Astrocyte of the spinal cord (primary cell): ENCODE results near the gene SCMH1.
"Not testable (repeated sequence)": the region's sequence is repeated elsewhere in the genome, so short reads cannot be mapped to it uniquely, and the experiment has no call there.

Experiments
- DNase-seq: peaks from one replicate; pipeline ENCODE4 v3.0.0; 2011; ENCODE audit warnings: low read depth, low spot score
- H3K4me3 ChIP-seq: 2 replicates; pipeline ENCODE4 v1.5.1; 2011; ENCODE audit warnings: low read depth, mild to moderate bottlenecking, low read length, moderate library complexity
- in situ Hi-C: cut with HindIII; loops from 2 replicates; pipeline ENCODE4 v1.10.0; 2017; ENCODE audit warnings: low sequenced_read_pairs
- TF ChIP-seq, protein P1 (sequence below): IDR thresholded peaks from 2 replicates; pipeline ENCODE4 v1.5.1; 2012; ENCODE audit warnings: low read depth, mild to moderate bottlenecking, low read length, inconsistent platforms

The SCMH1 gene

DNA sequence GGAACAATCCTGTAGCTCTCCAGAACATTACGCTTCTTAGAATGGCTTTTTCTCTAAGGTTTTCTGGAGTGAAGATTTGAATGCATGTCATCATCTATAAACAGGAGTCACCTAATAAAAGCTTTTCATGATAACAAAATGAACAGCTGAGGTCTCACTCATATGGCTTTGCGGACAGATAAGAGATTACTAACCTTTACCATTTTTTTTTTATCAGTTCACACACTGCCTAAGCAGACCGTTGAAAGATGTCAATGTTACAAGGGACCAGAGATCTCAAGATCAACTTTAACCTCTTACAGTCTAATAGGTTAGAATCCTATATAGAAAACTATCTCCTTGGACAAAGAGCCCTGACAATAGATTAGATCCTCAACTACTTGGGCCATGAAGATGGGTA, 41.4 kb downstream of the SCMH1 start:
- no peak overlapping the region for H3K4me3 ChIP-seq
- DNase-seq, result no peak
- in situ Hi-C loops, result no loop called here
- TF ChIP-seq, protein P1, sequence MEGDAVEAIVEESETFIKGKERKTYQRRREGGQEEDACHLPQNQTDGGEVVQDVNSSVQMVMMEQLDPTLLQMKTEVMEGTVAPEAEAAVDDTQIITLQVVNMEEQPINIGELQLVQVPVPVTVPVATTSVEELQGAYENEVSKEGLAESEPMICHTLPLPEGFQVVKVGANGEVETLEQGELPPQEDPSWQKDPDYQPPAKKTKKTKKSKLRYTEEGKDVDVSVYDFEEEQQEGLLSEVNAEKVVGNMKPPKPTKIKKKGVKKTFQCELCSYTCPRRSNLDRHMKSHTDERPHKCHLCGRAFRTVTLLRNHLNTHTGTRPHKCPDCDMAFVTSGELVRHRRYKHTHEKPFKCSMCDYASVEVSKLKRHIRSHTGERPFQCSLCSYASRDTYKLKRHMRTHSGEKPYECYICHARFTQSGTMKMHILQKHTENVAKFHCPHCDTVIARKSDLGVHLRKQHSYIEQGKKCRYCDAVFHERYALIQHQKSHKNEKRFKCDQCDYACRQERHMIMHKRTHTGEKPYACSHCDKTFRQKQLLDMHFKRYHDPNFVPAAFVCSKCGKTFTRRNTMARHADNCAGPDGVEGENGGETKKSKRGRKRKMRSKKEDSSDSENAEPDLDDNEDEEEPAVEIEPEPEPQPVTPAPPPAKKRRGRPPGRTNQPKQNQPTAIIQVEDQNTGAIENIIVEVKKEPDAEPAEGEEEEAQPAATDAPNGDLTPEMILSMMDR, result no peak

DNA sequence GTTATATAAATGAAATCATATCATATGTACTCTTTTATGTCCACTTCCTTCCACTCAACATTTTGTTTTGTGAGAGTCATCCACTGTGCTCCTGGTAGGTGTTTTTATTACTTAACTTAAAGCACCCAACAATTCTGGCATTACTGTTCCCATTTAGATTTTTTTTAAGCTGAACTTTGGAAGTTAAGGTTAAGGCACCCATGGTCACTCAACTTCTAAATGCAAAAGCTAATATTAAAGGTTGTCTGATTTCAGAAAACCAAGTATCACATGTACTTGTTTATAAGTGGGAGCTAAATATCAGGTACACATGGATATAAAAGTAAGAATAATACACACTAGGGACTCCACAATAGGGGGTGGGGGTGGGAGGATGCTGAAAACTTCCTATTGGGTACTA, 42.7 kb downstream of the SCMH1 start:
- in situ Hi-C loops, result no loop called here
- TF ChIP-seq, protein P1, result no peak
- H3K4me3 ChIP-seq, result no peak overlapping the region
- DNase-seq, result no peak

DNA sequence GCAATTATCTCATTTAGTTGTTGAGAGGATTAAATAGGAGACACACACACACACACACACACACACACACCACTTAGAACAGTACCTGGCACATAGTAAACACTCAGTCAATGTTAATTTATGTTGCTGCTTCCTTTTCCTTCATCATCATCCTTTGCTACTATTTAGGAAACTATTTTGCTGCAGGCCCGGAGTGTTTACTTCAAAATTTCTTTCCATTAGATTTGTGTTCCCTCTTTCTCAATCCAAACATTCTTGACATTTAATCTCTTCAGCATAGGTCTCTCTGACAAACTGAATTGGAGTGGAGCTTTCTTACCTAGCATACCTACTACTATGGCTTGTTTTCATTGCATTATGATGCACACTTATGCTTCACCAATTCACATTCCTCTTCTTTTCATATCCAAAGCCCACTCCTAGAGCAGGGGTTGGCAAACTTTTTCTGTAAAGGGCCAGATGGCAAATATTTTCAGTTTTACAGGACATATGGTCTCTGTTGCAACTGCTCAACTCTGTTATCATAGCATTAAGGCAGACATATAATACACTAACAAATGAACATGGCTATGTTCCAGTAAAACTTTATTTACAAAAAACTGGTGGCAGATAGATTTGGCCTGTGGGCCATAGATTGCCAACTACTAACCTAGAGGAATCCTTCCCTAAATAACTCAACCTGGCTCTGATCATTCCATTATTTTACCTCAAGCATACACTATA, 49.5 kb downstream of the SCMH1 start:
- DNase-seq, result no peak
- no peak overlapping the region for H3K4me3 ChIP-seq
- TF ChIP-seq, protein P1, result no peak
- in situ Hi-C loops, result no loop called here

DNA sequence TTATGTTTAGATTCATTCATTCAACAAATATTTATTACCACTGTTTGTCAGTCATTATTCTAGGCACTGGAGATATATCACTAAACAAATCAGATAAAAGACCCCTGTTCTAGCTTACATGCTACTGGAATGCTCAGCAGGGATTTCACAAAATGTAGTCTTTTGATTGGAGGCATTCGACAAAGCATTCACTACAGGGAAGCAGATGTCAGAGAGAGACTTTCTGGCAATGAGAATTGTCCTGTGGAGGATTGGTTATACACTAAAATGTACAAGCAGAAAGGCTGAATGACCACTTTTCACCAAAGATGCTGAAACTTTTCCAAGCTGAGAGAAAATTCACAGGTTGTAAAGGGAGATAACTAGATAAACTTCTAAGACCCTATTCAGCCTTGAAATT, 57.7 kb downstream of the SCMH1 start:
- H3K4me3 ChIP-seq, result no peak overlapping the region
- in situ Hi-C loops, result no loop called here
- TF ChIP-seq, protein P1, result no peak
- DNase-seq, result no peak

DNA sequence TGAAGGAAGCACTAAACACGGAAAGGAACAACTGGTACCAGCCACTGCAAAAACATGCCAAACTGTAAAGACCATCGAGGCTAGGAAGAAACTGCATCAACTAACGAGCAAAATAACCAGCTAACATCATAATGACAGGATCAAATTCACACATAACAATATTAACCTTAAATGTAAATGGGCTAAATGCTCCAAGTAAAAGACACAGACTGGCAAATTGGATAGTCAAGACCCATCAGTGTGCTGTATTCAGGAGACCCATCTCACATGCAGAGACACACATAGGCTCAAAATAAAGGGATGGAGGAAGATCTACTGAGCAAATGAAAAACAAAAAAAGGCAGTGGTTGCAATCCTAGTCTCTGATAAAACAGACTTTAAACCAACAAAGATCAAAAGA, 63.9 kb downstream of the SCMH1 start:
- DNase-seq, H3K4me3 ChIP-seq, in situ Hi-C loops: not testable (repeated sequence)

DNA sequence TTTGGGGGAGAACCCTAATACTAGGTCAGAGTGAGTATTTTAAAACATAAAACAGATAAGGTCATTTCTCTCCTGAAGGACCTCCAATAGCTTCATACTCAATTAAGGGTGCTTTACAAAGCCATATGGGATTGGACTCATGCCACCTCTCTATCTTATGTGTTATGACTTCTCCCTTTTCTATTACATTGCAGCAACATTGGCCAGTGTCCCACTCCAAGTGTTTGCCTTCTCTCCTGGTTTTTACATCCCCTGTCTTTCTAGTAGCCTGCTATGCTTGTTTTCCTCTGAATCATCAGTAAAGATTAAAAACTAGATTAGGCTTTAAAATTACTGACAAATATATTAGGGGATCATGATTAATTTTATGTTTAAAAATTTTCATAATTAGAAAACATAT, 66.6 kb downstream of the SCMH1 start:
- H3K4me3 ChIP-seq, result no peak overlapping the region
- DNase-seq, result peak; percentile 6
- in situ Hi-C loops, result no loop called here
- TF ChIP-seq, protein P1, result no peak

DNA sequence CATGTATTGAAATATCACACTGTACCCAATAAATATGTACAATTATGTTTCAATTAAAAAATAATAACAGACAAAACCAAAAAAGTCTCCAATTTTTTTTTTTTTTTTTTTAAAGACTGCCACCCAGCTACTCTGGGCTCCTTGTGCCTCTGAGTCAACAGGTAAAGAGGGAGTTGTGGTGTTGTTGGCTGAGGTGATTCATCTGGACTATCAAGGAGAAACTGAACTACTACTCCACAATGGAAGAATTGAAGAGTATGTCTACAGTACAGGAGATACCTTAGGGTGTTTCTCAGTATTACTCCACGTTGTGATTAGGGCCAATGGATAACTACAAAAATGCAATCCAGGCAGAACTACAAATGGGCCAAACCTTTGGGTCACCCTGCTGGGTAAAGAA, 67.9 kb downstream of the SCMH1 start:
- TF ChIP-seq, protein P1, result no peak
- H3K4me3 ChIP-seq, result no peak overlapping the region
- no peak for DNase-seq
- in situ Hi-C loops, result no loop called here
